OCI-LY3 (cell line): ENCODE data around the gene FCHSD2.

Experiments used
- H2AFZ ChIP-seq: fragments of 200-600, 300-600 bp; shearing (Covaris generic); 2 replicates; pipeline ENCODE4 v1.6.0; 2014; ENCODE audit warnings: antibody characterized with exemption, low read depth, low read length
- H3K27ac ChIP-seq: fragments of 200-600, 300-600 bp; sonication (generic); 2 replicates; pipeline ENCODE4 v1.5.1; 2014; ENCODE audit warnings: mild to moderate bottlenecking, low read length, moderate library complexity, mixed read lengths
- H3K27me3 ChIP-seq: fragments of 200-600, 300-600 bp; sonication (generic); 2 replicates; pipeline ENCODE4 v1.6.1; 2014; ENCODE audit warnings: low read depth, low read length, mixed read lengths
- H3K36me3 ChIP-seq: fragments of 200-600, 300-600 bp; sonication (generic); replicated peaks from 2 replicates; pipeline ENCODE3; 2014; ENCODE audit warnings: low read depth, low read length, mixed read lengths
- H3K4me1 ChIP-seq: fragments of 300-600, 200-600 bp; sonication (generic); 2 replicates; pipeline ENCODE4 v1.6.1; 2014; ENCODE audit warnings: low read length, mixed read lengths
- H3K4me2 ChIP-seq: fragments of 200-600, 300-600 bp; sonication (generic); 2 replicates; pipeline ENCODE4 v1.6.1; 2014; ENCODE audit warnings: low read length, mixed read lengths
- H3K4me3 ChIP-seq: fragments of 300-600, 200-600 bp; sonication (generic); 2 replicates; pipeline ENCODE4 v1.5.1; 2014; ENCODE audit warnings: antibody characterized with exemption, mild to moderate bottlenecking, low read length, moderate library complexity
- H3K79me2 ChIP-seq: fragments of 300-600, 200-600 bp; shearing (Covaris generic); 2 replicates; pipeline ENCODE4 v1.6.1; 2014; ENCODE audit warnings: mild to moderate bottlenecking, low read length, mixed read lengths
- H3K9ac ChIP-seq: fragments of 300-600, 200-600 bp; shearing (Covaris generic); 2 replicates; pipeline ENCODE4 v1.6.0; 2014; ENCODE audit warnings: mild to moderate bottlenecking, low read length, moderate library complexity
- H3K9me3 ChIP-seq: fragments of 200-600, 300-600 bp; shearing (Covaris generic); 2 replicates; pipeline ENCODE4 v1.6.1; 2014; ENCODE audit warnings: low read length, mixed read lengths; ENCODE audit not compliant: insufficient read depth
- H4K20me1 ChIP-seq: fragments of 200-600, 300-600 bp; sonication (generic); 2 replicates; pipeline ENCODE4 v1.6.1; 2016; ENCODE audit warnings: low read length, mixed read lengths; ENCODE audit not compliant: insufficient read depth
- CTCF ChIP-seq: fragments of 200-600, 300-600 bp; sonication (generic); IDR thresholded peaks from 2 replicates; pipeline ENCODE4 v1.5.1; 2014; ENCODE audit warnings: antibody characterized with exemption, low read length, low read depth
- EZH2phosphoT487 ChIP-seq: fragments of 200-600 bp; shearing (Covaris generic); IDR thresholded peaks from 2 replicates; pipeline ENCODE4 v1.6.1; 2018; ENCODE audit warnings: antibody characterized with exemption, mixed run types, low read depth

The FCHSD2 gene

GRCh38 chr11:72959998-72960731 is 182.0 kb downstream of the FCHSD2 start:
- H2AFZ ChIP-seq: no peak overlapping the region
- H3K4me2 ChIP-seq: no peak overlapping the region
- H3K4me1 ChIP-seq: no peaks in the 10 kb centered on the region
- no peak for TF ChIP-seq CTCF
- TF ChIP-seq EZH2phosphoT487: no peak
- no peak overlapping the region for H3K4me3 ChIP-seq
- H3K36me3 ChIP-seq: peaks cover 63% of the 10 kb centered on the region
- H3K27ac ChIP-seq: no peak overlapping the region
- no peaks in the 10 kb centered on the region for H3K27me3 ChIP-seq
- peaks cover 84% of the 10 kb centered on the region for H3K79me2 ChIP-seq
- no peaks in the 10 kb centered on the region for H3K9me3 ChIP-seq
- H4K20me1 ChIP-seq: peaks cover 55% of the 10 kb centered on the region
- no peak overlapping the region for H3K9ac ChIP-seq

- no peaks in the 10 kb centered on the region for H3K9me3 ChIP-seq
- H3K27me3 ChIP-seq: no peaks in the 10 kb centered on the region
- H3K9ac ChIP-seq: no peak overlapping the region
- H4K20me1 ChIP-seq: peaks cover 58% of the 10 kb centered on the region
- no peak overlapping the region for H3K27ac ChIP-seq
- no peak overlapping the region for H3K4me2 ChIP-seq
- peaks cover 56% of the 10 kb centered on the region for H3K36me3 ChIP-seq
- no peak overlapping the region for H3K4me3 ChIP-seq
- H2AFZ ChIP-seq: no peak overlapping the region
- no peaks in the 10 kb centered on the region for H3K4me1 ChIP-seq
- TF ChIP-seq EZH2phosphoT487 (no peak), CTCF (no peak)
- H3K79me2 ChIP-seq: peaks cover 87% of the 10 kb centered on the region
Measured at GRCh38 chr11:72958791-72959190, 183.3 kb downstream of the FCHSD2 start.

- peaks cover 75% of the 10 kb centered on the region for H4K20me1 ChIP-seq
- H3K27me3 ChIP-seq: no peaks in the 10 kb centered on the region
- H3K27ac ChIP-seq: no peak overlapping the region
- H3K9me3 ChIP-seq: no peaks in the 10 kb centered on the region
- TF ChIP-seq CTCF (no peak), EZH2phosphoT487 (no peak)
- H3K4me3 ChIP-seq: no peak overlapping the region
- H3K9ac ChIP-seq: no peak overlapping the region
- H3K79me2 ChIP-seq: peaks cover 90% of the 10 kb centered on the region
- peaks cover 66% of the 10 kb centered on the region for H3K36me3 ChIP-seq
- H2AFZ ChIP-seq: no peak overlapping the region
- peaks cover 17% of the 10 kb centered on the region for H3K4me1 ChIP-seq
- no peak overlapping the region for H3K4me2 ChIP-seq
Measured at GRCh38 chr11:72955466-72955865, 186.7 kb downstream of the FCHSD2 start.

GRCh38 chr11:72954860-72955259 is 187.3 kb downstream of the FCHSD2 start:
- peaks cover 60% of the 10 kb centered on the region for H3K36me3 ChIP-seq
- TF ChIP-seq EZH2phosphoT487 (no peak), CTCF (no peak)
- H3K9me3 ChIP-seq: no peaks in the 10 kb centered on the region
- H2AFZ ChIP-seq: no peak overlapping the region
- H3K4me1 ChIP-seq: peaks cover 17% of the 10 kb centered on the region
- H3K79me2 ChIP-seq: peaks cover 89% of the 10 kb centered on the region
- no peak overlapping the region for H3K9ac ChIP-seq
- no peak overlapping the region for H3K4me2 ChIP-seq
- H3K4me3 ChIP-seq: no peak overlapping the region
- H4K20me1 ChIP-seq: peaks cover 70% of the 10 kb centered on the region
- no peak overlapping the region for H3K27ac ChIP-seq
- no peaks in the 10 kb centered on the region for H3K27me3 ChIP-seq
